Ascending aorta (tissue), 2 donors: Measurements from ENCODE around the gene EPHA7. TPM values are rescaled to one million over a fixed set of nuclear protein-coding genes. Genes with fewer than 3 reads are reported as not detected.

ENCODE experiments used
- DNase-seq, 2 donors: peaks; one replicate each; pipeline ENCODE4 v3.0.0-alpha.2; 2019; ENCODE audit warnings: low spot score in 2 of 2
- H3K27ac ChIP-seq, 2 donors: fragments of 200-600 bp; sonication (generic); one replicate each; pipeline ENCODE4 v1.5.1; 2016 to 2017; ENCODE audit warnings: mild to moderate bottlenecking in 1 of 2
- H3K27me3 ChIP-seq: fragments of 200-600 bp; sonication (generic); one replicate; pipeline ENCODE4 v1.5.1; 2017
- H3K36me3 ChIP-seq, 2 donors: fragments of 200-600 bp; sonication (generic); one replicate each; pipeline ENCODE4 v1.5.1; 2016
- H3K4me1 ChIP-seq, 2 donors: fragments of 200-600 bp; sonication (generic); one replicate each; pipeline ENCODE4 v1.5.1; 2016 to 2017; ENCODE audit warnings: mild to moderate bottlenecking in 1 of 2
- H3K4me3 ChIP-seq, 2 donors: fragments of 200-600 bp; sonication (generic); one replicate each; pipeline ENCODE4 v1.5.1; 2016 to 2017; ENCODE audit warnings: mild to moderate bottlenecking in 1 of 2
- H3K9me3 ChIP-seq, 2 donors: fragments of 200-600 bp; sonication (generic); one replicate each; pipeline ENCODE4 v1.5.1; 2016
- CTCF ChIP-seq, 3 experiments: fragments of 200-600 bp in 2 of 3; fragments of 450-650 bp in 1 of 3; sonication (generic) in 2 of 3; IDR thresholded peaks; one replicate each; pipeline ENCODE4 v1.5.1; 2016 to 2019; ENCODE audit warnings: antibody characterized with exemption in 3 of 3, mild to moderate bottlenecking in 1 of 3, moderate library complexity in 1 of 3
- intact Hi-C: fragments of 100-400 bp; cut with DNase I; formaldehyde crosslinking; loops from one replicate; pipeline ENCODE4 v1.15.1; 2023
- total RNA-seq: library from RNA; depleted of rRNA; stranded (reverse); fragments of >200 nt; gene quantifications from one replicate; pipeline ENCODE4 v1.1.0, GENCODE V29; 2016

The EPHA7 gene
- total RNA-seq, 1 donor from 2014 or later = 0.43 TPM

GRCh38 chr6:93412452-93412851 lies 6.9 kb downstream of the EPHA7 start:
- no peak overlapping the region for H3K27ac ChIP-seq
- H3K27me3 ChIP-seq = no peaks in the 10 kb centered on the region
- intact Hi-C loops = no loop called here
- no peaks in the 10 kb centered on the region for H3K36me3 ChIP-seq
- no peak for TF ChIP-seq CTCF (IDR thresholded peaks at IDR 0.05)
- H3K9me3 ChIP-seq = no peaks in the 10 kb centered on the region
- H3K4me3 ChIP-seq = no peak overlapping the region
- H3K4me1 ChIP-seq = peaks cover 0 to 3% of the 10 kb centered on the region in 2 donors
- DNase-seq = no peak

GRCh38 chr6:93407186-93407585 lies 12.2 kb downstream of the EPHA7 start:
- DNase-seq = no peak
- Histone ChIP-seq H3K4me3 (no peak overlapping the region), H3K27me3 (no peaks in the 10 kb centered on the region), H3K9me3 (no peaks in the 10 kb centered on the region), H3K27ac (no peak overlapping the region), H3K4me1 (no peaks in the 10 kb centered on the region), H3K36me3 (no peaks in the 10 kb centered on the region)
- TF ChIP-seq CTCF (IDR thresholded peaks at IDR 0.05) = no peak
- intact Hi-C loops = no loop called here

- H3K9me3 ChIP-seq = no peaks in the 10 kb centered on the region
- no peaks in the 10 kb centered on the region for H3K27me3 ChIP-seq
- intact Hi-C loops = no loop called here
- TF ChIP-seq CTCF (IDR thresholded peaks at IDR 0.05) = no peak
- no peak for DNase-seq
- no peaks in the 10 kb centered on the region for H3K4me1 ChIP-seq
- no peak overlapping the region for H3K4me3 ChIP-seq
- no peaks in the 10 kb centered on the region for H3K36me3 ChIP-seq
- no peak overlapping the region for H3K27ac ChIP-seq
These were observed 16.0 kb downstream of the EPHA7 start for GRCh38 chr6:93403390-93403789.

GRCh38 chr6:93398723-93399122 lies 20.6 kb downstream of the EPHA7 start:
- Histone ChIP-seq H3K27me3 (no peaks in the 10 kb centered on the region), H3K9me3 (no peaks in the 10 kb centered on the region), H3K36me3 (no peaks in the 10 kb centered on the region), H3K4me1 (no peaks in the 10 kb centered on the region), H3K4me3 (no peak overlapping the region), H3K27ac (no peak overlapping the region)
- TF ChIP-seq CTCF (IDR thresholded peaks at IDR 0.05) = no peak
- intact Hi-C loops = no loop called here
- no peak for DNase-seq

GRCh38 chr6:93394471-93394870 lies 24.9 kb downstream of the EPHA7 start:
- H3K36me3 ChIP-seq = no peaks in the 10 kb centered on the region
- H3K9me3 ChIP-seq = no peaks in the 10 kb centered on the region
- TF ChIP-seq CTCF (IDR thresholded peaks at IDR 0.05) = no peak
- intact Hi-C loops = no loop called here
- H3K4me3 ChIP-seq = no peak overlapping the region
- no peaks in the 10 kb centered on the region for H3K4me1 ChIP-seq
- no peaks in the 10 kb centered on the region for H3K27me3 ChIP-seq
- no peak for DNase-seq
- H3K27ac ChIP-seq = no peak overlapping the region

- TF ChIP-seq CTCF (IDR thresholded peaks at IDR 0.05) = no peak
- intact Hi-C loops = no loop called here
- H3K27me3 ChIP-seq = no peaks in the 10 kb centered on the region
- no peak overlapping the region for H3K4me3 ChIP-seq
- H3K9me3 ChIP-seq = no peaks in the 10 kb centered on the region
- no peak for DNase-seq
- H3K4me1 ChIP-seq = no peaks in the 10 kb centered on the region
- H3K36me3 ChIP-seq = no peaks in the 10 kb centered on the region
- no peak overlapping the region for H3K27ac ChIP-seq
These were observed 25.7 kb downstream of the EPHA7 start for GRCh38 chr6:93393554-93394074.
